ENCODE results near the gene ZFX.

The ZFX gene

GRCh38 chrX:24243188-24243587, 93.7 kb downstream of the ZFX start:
- DNase-seq: no peak

- DNase-seq: no peak
Observed at GRCh38 chrX:24243692-24244091, 94.2 kb downstream of the ZFX start.

- no peak for DNase-seq
Observed at GRCh38 chrX:24245202-24245601, 95.7 kb downstream of the ZFX start.

- no peak for DNase-seq
Observed at GRCh38 chrX:24248042-24248441, 98.5 kb downstream of the ZFX start.

- no peak for DNase-seq
Observed at GRCh38 chrX:24253030-24253429, 103.5 kb downstream of the ZFX start.

GRCh38 chrX:24253469-24253868, 103.9 kb downstream of the ZFX start:
- no peak for DNase-seq

GRCh38 chrX:24257011-24257410, 107.5 kb downstream of the ZFX start:
- DNase-seq: no peak

- DNase-seq: peak; percentile 34
Observed at GRCh38 chrX:24259544-24260240, 110.2 kb downstream of the ZFX start.

GRCh38 chrX:24260842-24261550, 111.5 kb downstream of the ZFX start:
- DNase-seq: no peak

- no peak for DNase-seq
Observed at GRCh38 chrX:24262309-24262708, 112.8 kb downstream of the ZFX start.

GRCh38 chrX:24264383-24264782, 114.9 kb downstream of the ZFX start:
- no peak for DNase-seq
